ENCODE measurements around the gene FAM83C.

FAM83C gene

DNA sequence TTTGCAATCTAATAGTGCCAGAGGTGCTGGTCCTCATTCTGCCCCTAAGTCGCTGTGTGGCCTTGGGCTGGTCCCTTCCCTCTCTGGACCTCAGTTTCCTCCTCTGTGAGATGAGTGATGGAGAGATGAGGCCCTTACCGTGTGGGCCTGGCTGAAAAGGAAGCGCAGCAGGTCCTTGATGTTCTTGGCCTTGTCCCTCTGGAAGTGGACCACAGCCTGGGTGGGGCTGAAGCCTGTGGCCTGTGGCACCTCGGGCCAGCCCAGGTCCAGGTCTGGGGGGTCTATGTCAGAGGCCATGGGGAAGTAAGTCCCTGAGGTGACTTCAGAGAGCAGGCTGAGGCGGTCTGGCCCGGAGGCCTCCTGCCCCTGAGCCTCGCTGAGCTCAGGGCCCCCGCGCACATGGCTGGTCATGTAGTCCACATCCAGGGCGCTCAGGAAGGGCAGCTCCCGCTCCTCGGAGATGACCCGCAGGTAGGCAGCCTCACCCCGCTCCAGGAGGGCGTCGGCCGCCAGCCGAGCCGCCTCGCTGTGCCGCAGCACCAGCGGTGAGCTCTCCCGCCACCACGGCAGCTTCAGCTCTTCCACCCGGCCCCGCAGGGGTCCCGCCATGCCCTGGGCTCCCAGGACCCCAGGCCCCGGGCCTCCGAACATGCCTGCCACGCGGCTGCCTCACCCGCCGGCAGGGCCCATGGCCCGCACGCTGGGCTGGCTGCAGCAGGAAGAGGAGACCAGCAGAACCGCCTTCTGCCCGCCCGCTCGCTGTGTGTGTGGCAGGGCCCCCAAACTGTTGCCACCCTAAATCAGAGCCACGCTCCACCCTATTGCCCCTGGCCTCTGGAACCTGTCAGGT lies at the start of gene FAM83C:
Gene FAM83C (minus strand): TSS at position 772 of the 850 bp plus-strand sequence. CDS start 121 bp downstream, at position 651.
- H3K27me3 ChIP-seq (ENCODE audit: control insufficient read depth in 2 of 2, insufficient read depth in 2 of 2, low read length in 2 of 2), result no peaks in the 10 kb centered on the region
- H3K9ac ChIP-seq (ENCODE audit: low read depth in 1 of 2, low read length in 2 of 2), result no peak within 1 kb of the TSS
- no peak within 1 kb of the TSS for H3K4me3 ChIP-seq (ENCODE audit: low read length in 2 of 2)
- H3K4me1 ChIP-seq (ENCODE audit: control insufficient read depth in 2 of 2, insufficient read depth in 2 of 2, low read length in 2 of 2), result peaks cover 0 to 2% of the 10 kb centered on the region in 2 donors
- H3K9me3 ChIP-seq (ENCODE audit: control insufficient read depth in 2 of 2, low read length in 2 of 2), result no peaks in the 10 kb centered on the region
- H3K36me3 ChIP-seq (ENCODE audit: control insufficient read depth in 2 of 2, insufficient read depth in 2 of 2, low read length in 2 of 2), result no peaks in the 10 kb centered on the region
- no peak within 1 kb of the TSS for H3K27ac ChIP-seq (ENCODE audit: low read depth in 2 of 2, low read length in 2 of 2)

DNA sequence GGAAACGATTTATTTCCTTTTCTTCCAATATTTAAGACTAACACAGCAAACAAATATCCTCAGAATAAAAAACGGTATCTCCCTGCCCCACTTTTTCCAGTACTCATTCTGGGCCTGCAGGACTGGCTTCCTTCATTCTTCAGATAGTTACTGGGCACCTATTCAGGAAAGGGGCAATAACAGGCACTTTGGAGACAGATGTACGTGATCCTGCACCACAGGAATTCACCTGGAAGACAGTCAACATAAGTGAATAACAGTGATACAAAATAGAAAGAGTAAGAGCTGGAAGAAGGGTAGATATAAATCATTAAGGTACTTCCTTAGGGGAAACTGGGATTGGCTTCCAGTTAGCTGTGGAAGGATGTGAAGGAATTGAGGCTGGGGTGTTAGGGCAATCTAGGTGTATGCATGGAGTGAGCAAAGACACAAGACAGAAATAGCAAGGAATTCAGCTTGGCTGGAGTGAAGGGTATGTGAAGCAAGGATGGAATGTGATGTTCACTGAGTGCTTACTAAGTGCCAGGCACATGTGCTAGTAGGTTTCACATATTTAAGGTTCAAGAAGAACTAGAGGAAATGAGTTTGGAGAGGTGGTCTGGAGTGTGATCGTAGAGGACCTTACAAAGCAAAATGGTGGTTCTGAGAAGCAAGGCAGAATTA lies 49.3 kb upstream of the FAM83C start:
- H3K27ac ChIP-seq (ENCODE audit: low read depth in 2 of 2, low read length in 2 of 2), result no peak overlapping the region
- H3K4me1 ChIP-seq (ENCODE audit: control insufficient read depth in 2 of 2, insufficient read depth in 2 of 2, low read length in 2 of 2), result peaks cover 4 to 11% of the 10 kb centered on the region in 2 donors
- no peaks in the 10 kb centered on the region for H3K27me3 ChIP-seq (ENCODE audit: control insufficient read depth in 2 of 2, insufficient read depth in 2 of 2, low read length in 2 of 2)
- no peak overlapping the region for H3K9ac ChIP-seq (ENCODE audit: low read depth in 1 of 2, low read length in 2 of 2)
- H3K36me3 ChIP-seq (ENCODE audit: control insufficient read depth in 2 of 2, insufficient read depth in 2 of 2, low read length in 2 of 2), result peaks cover 9 to 18% of the 10 kb centered on the region in 2 donors
- H3K9me3 ChIP-seq (ENCODE audit: control insufficient read depth in 2 of 2, low read length in 2 of 2), result no peaks in the 10 kb centered on the region
- no peak overlapping the region for H3K4me3 ChIP-seq (ENCODE audit: low read length in 2 of 2)

DNA sequence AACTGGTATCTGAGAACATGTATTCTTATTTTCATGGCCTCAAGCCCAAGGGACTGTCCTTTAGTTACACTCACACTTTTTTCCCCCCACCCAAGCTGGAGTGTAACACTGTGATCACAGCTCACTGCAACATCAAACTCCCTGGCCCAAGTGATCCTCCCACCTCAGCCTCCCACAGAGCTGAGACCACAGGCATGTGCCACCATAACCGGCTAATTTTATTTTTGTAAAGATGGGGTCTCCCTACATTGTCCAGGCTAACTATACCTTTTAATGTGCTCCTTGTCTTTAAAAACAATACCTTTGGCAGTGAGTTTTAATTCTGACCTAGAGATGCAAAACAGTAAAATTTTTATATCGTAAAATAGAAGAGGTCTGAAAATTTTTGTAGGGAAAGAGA lies 48.2 kb upstream of the FAM83C start:
- H3K27me3 ChIP-seq (ENCODE audit: control insufficient read depth in 2 of 2, insufficient read depth in 2 of 2, low read length in 2 of 2), result no peaks in the 10 kb centered on the region
- H3K4me3 ChIP-seq (ENCODE audit: low read length in 2 of 2), result no peak overlapping the region
- no peak overlapping the region for H3K27ac ChIP-seq (ENCODE audit: low read depth in 2 of 2, low read length in 2 of 2)
- H3K4me1 ChIP-seq (ENCODE audit: control insufficient read depth in 2 of 2, insufficient read depth in 2 of 2, low read length in 2 of 2), result peaks cover 4 to 11% of the 10 kb centered on the region in 2 donors
- no peaks in the 10 kb centered on the region for H3K9me3 ChIP-seq (ENCODE audit: control insufficient read depth in 2 of 2, low read length in 2 of 2)
- peaks cover 4 to 10% of the 10 kb centered on the region in 2 donors for H3K36me3 ChIP-seq (ENCODE audit: control insufficient read depth in 2 of 2, insufficient read depth in 2 of 2, low read length in 2 of 2)
- no peak overlapping the region for H3K9ac ChIP-seq (ENCODE audit: low read depth in 1 of 2, low read length in 2 of 2)

DNA sequence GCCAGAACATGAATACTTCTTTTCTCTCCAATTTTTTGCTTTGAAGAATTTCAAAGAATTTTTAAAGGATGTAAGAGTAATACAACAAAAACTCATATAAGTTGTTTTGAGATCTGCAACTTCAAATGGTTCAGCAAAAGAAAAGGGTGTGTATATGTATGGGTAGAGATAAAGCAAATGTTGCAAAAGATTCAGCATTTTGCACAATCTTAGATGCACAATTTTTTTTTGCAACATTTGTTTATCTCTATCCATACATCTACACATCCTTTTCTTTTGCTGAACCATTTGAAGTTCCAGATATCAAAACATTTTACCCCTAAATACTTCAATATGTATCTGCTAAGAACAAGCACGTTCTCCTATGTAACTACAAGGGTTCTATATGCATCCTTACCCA lies 47.4 kb upstream of the FAM83C start:
- no peak overlapping the region for H3K4me3 ChIP-seq (ENCODE audit: low read length in 2 of 2)
- no peaks in the 10 kb centered on the region for H3K9me3 ChIP-seq (ENCODE audit: control insufficient read depth in 2 of 2, low read length in 2 of 2)
- H3K9ac ChIP-seq (ENCODE audit: low read depth in 1 of 2, low read length in 2 of 2), result no peak overlapping the region
- peaks cover 4% of the 10 kb centered on the region in 2 donors for H3K36me3 ChIP-seq (ENCODE audit: control insufficient read depth in 2 of 2, insufficient read depth in 2 of 2, low read length in 2 of 2)
- H3K27ac ChIP-seq (ENCODE audit: low read depth in 2 of 2, low read length in 2 of 2), result no peak overlapping the region
- no peaks in the 10 kb centered on the region for H3K27me3 ChIP-seq (ENCODE audit: control insufficient read depth in 2 of 2, insufficient read depth in 2 of 2, low read length in 2 of 2)
- H3K4me1 ChIP-seq (ENCODE audit: control insufficient read depth in 2 of 2, insufficient read depth in 2 of 2, low read length in 2 of 2), result peaks cover 4 to 9% of the 10 kb centered on the region in 2 donors

DNA sequence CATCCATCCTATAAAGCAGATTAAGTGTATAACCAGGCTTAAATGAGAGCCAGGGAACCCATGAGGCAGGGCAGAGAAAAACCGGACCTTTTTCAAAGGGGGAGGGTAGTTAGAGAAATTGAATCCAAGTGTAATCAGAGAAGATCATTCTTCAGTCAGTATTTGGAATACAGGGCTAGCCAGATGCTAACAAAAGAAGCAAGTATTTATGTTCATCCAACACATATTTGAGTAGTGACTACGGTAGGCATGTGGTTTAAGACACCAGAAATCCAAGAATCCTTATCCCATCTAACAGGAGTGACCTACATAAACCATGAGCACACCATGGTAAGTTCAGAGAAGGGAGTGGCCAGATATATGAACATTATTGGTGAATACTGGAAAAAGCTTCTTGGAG lies 46.8 kb upstream of the FAM83C start:
- no peak overlapping the region for H3K27ac ChIP-seq (ENCODE audit: low read depth in 2 of 2, low read length in 2 of 2)

DNA sequence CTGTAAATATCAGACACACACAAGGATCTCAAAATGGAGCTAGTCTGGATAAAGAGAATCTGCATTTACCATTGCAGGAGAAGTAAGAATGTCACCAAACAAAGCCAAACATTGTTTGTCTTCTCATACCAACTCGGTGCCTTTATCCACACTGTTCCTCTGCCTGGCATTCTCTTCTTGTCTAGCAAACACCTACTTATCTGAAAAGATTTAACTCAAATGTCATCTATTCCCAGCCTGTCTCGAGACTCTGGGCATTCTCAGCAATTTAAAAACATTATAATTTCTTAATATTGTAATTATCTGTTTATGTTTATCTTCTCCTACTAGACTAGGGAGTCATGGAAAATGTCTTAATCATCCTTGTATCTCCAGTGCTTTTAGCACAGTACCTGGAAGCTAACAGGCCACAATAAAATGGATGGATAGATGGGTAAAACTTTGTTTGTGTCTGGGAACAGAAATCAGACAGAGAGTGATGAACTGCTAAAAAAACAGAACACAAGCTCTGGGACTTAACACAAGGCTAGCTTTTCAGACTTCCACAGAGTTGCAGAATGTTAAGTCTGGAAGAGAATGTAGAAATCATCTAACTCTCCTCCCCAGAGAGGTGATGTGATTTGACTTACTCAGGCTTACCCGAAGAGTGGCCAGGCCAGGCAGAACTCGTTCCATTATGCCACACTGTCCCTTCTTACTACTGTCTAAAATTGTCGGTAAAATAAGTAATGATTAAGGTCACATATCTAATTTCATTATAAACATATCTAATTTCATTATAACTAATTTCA lies 42.3 kb upstream of the FAM83C start:
- Histone ChIP-seq H3K9me3 (ENCODE audit: control insufficient read depth in 2 of 2, low read length in 2 of 2) (no peaks in the 10 kb centered on the region), H3K9ac (ENCODE audit: low read depth in 1 of 2, low read length in 2 of 2) (no peak overlapping the region), H3K27me3 (ENCODE audit: control insufficient read depth in 2 of 2, insufficient read depth in 2 of 2, low read length in 2 of 2) (no peaks in the 10 kb centered on the region), H3K36me3 (ENCODE audit: control insufficient read depth in 2 of 2, insufficient read depth in 2 of 2, low read length in 2 of 2) (no peaks in the 10 kb centered on the region), H3K27ac (ENCODE audit: low read depth in 2 of 2, low read length in 2 of 2) (no peak overlapping the region), H3K4me3 (ENCODE audit: low read length in 2 of 2) (no peak overlapping the region), H3K4me1 (ENCODE audit: control insufficient read depth in 2 of 2, insufficient read depth in 2 of 2, low read length in 2 of 2) (peaks cover 0 to under 1% of the 10 kb centered on the region in 2 donors)

More for the DNA sequence above, 46.8 kb upstream of the FAM83C start:
- H3K4me3 ChIP-seq (ENCODE audit: low read length in 2 of 2), result no peak overlapping the region
- H3K27me3 ChIP-seq (ENCODE audit: control insufficient read depth in 2 of 2, insufficient read depth in 2 of 2, low read length in 2 of 2), result no peaks in the 10 kb centered on the region
- peaks cover 0 to 4% of the 10 kb centered on the region in 2 donors for H3K36me3 ChIP-seq (ENCODE audit: control insufficient read depth in 2 of 2, insufficient read depth in 2 of 2, low read length in 2 of 2)
- peaks cover 3 to 7% of the 10 kb centered on the region in 2 donors for H3K4me1 ChIP-seq (ENCODE audit: control insufficient read depth in 2 of 2, insufficient read depth in 2 of 2, low read length in 2 of 2)
- no peaks in the 10 kb centered on the region for H3K9me3 ChIP-seq (ENCODE audit: control insufficient read depth in 2 of 2, low read length in 2 of 2)
- H3K9ac ChIP-seq (ENCODE audit: low read depth in 1 of 2, low read length in 2 of 2), result no peak overlapping the region

DNA sequence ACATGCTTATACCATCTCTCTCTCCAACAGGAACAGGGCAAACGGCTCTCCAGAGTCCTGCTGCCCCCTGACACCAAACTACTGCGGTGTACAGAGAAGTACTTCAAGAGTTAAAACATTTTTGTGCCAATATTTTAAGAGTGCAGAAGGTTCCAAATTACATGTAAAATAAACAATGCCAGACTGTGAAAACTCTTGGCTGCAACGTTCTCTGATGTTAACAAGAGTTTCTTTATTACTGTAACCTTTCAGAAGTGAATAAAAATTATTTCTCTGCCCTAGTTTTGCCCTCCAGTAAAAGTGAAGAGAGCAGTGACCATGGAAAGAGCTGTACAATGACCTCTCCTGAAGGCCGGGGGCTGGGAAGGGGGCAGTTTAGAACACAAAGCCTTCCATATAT lies 41.4 kb upstream of the FAM83C start:
- H3K4me3 ChIP-seq (ENCODE audit: low read length in 2 of 2), result no peak overlapping the region
- no peaks in the 10 kb centered on the region for H3K36me3 ChIP-seq (ENCODE audit: control insufficient read depth in 2 of 2, insufficient read depth in 2 of 2, low read length in 2 of 2)
- H3K27ac ChIP-seq (ENCODE audit: low read depth in 2 of 2, low read length in 2 of 2), result no peak overlapping the region
- H3K9me3 ChIP-seq (ENCODE audit: control insufficient read depth in 2 of 2, low read length in 2 of 2), result no peaks in the 10 kb centered on the region
- no peak overlapping the region for H3K9ac ChIP-seq (ENCODE audit: low read depth in 1 of 2, low read length in 2 of 2)
- H3K4me1 ChIP-seq (ENCODE audit: control insufficient read depth in 2 of 2, insufficient read depth in 2 of 2, low read length in 2 of 2), result peaks cover 4 to 7% of the 10 kb centered on the region in 2 donors
- H3K27me3 ChIP-seq (ENCODE audit: control insufficient read depth in 2 of 2, insufficient read depth in 2 of 2, low read length in 2 of 2), result no peaks in the 10 kb centered on the region

DNA sequence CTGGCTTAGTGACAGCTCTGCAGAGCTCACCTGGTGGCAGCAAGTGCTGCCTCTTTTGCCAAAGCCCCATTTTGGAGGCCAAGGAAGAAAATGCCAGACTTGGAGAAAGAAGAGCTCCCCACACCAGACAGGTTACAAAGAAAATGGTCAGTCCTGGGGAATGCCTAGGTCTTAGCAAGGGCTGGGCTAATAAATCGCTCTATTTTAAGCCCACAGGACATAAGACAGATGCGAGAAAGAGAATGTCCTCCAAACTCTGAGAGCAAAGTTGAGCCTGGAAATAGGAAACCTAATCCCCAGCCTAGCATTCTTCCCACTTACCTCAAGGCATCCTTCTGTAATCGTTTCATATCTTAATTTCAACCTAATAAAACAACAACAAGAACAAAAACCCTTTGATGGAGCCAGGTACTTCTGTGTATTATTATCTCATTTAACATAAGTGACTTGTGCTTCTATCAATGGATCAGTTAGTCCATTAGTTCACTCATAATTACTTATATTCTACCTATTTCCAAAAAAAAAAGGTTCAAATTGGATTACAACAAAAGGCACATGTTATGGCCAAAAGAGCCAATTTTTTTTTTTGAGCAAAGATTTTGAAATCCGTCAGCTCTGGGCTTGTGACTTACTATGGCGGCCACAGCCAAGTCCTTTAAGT lies 40.4 kb upstream of the FAM83C start:
- no peak overlapping the region for H3K9ac ChIP-seq (ENCODE audit: low read depth in 1 of 2, low read length in 2 of 2)
- H3K36me3 ChIP-seq (ENCODE audit: control insufficient read depth in 2 of 2, insufficient read depth in 2 of 2, low read length in 2 of 2), result no peaks in the 10 kb centered on the region
- H3K27ac ChIP-seq (ENCODE audit: low read depth in 2 of 2, low read length in 2 of 2), result no peak overlapping the region
- no peak overlapping the region for H3K4me3 ChIP-seq (ENCODE audit: low read length in 2 of 2)
- H3K9me3 ChIP-seq (ENCODE audit: control insufficient read depth in 2 of 2, low read length in 2 of 2), result no peaks in the 10 kb centered on the region
- H3K27me3 ChIP-seq (ENCODE audit: control insufficient read depth in 2 of 2, insufficient read depth in 2 of 2, low read length in 2 of 2), result no peaks in the 10 kb centered on the region
- H3K4me1 ChIP-seq (ENCODE audit: control insufficient read depth in 2 of 2, insufficient read depth in 2 of 2, low read length in 2 of 2), result peaks cover 8 to 10% of the 10 kb centered on the region in 2 donors

DNA sequence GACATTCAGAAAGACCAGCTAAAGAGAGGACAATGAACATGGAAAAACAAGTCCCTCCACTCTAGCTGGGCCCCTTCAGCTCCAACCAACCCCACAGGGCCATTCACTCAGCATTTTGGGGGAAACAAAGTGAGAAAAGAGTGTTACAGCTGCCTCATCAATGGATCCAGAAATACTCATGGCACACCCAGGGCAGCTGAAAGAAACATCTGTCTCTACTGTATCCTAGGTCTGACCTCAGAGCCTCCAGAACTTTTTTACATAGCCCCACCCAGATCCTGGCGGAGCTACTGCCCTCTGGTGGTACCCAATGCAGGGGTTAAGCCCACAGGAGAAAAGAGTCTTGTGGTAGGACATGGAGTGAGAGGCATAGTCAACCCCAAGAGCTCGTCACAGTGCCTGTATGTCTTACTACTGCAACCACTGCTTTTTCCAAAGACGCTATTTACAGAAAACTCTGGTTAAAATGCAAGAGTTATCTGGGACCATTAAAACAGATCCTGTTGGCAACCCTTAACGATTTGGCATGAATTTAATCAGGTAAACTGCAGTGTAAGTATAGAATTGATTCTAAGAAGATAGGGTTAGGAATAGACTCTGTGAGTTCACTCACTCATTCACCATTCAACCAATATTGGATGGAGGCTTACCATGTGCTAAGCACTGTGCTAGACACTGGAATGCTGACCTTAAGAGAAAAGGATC lies 37.4 kb upstream of the FAM83C start:
- no peak overlapping the region for H3K9ac ChIP-seq (ENCODE audit: low read depth in 1 of 2, low read length in 2 of 2)
- no peaks in the 10 kb centered on the region for H3K36me3 ChIP-seq (ENCODE audit: control insufficient read depth in 2 of 2, insufficient read depth in 2 of 2, low read length in 2 of 2)
- H3K4me3 ChIP-seq (ENCODE audit: low read length in 2 of 2), result no peak overlapping the region
- peaks cover 25 to 29% of the 10 kb centered on the region in 2 donors for H3K4me1 ChIP-seq (ENCODE audit: control insufficient read depth in 2 of 2, insufficient read depth in 2 of 2, low read length in 2 of 2)
- no peaks in the 10 kb centered on the region for H3K27me3 ChIP-seq (ENCODE audit: control insufficient read depth in 2 of 2, insufficient read depth in 2 of 2, low read length in 2 of 2)
- no peak overlapping the region for H3K27ac ChIP-seq (ENCODE audit: low read depth in 2 of 2, low read length in 2 of 2)
- H3K9me3 ChIP-seq (ENCODE audit: control insufficient read depth in 2 of 2, low read length in 2 of 2), result no peaks in the 10 kb centered on the region
